Measurements from ENCODE around the gene SYCN.
"Not testable (repeated sequence)": the region's sequence is repeated elsewhere in the genome, so short reads cannot be mapped to it uniquely, and the experiment has no call there.

Gene SYCN

GRCh38 chr19:39244410-39245100, 40.5 kb upstream of the SYCN start, which contains the start of gene IFNL3:
IFNL3 (minus strand) TSS chr19:39245006; CDS start chr19:39244967, 39 bp downstream.
- H3K36me3 ChIP-seq (ENCODE audit: control insufficient read depth in 2 of 2, insufficient read depth in 2 of 2, low read length in 2 of 2); H3K9me3 ChIP-seq (ENCODE audit: control insufficient read depth in 2 of 2, low read length in 2 of 2); H3K27ac ChIP-seq (ENCODE audit: low read length); H3K4me1 ChIP-seq (ENCODE audit: control insufficient read depth, insufficient read depth, low read length); H3K4me3 ChIP-seq (ENCODE audit: low read length in 2 of 2); H3K9ac ChIP-seq (ENCODE audit: low read length in 2 of 2): not testable (repeated sequence)
- peaks cover 25% of the 10 kb centered on the region in 2 donors for H3K27me3 ChIP-seq (ENCODE audit: control insufficient read depth in 1 of 2, insufficient read depth in 2 of 2, low read length in 2 of 2)

GRCh38 chr19:39243741-39244140, 39.7 kb upstream of the SYCN start:
- H3K27me3 ChIP-seq (ENCODE audit: control insufficient read depth in 1 of 2, insufficient read depth in 2 of 2, low read length in 2 of 2) = peaks cover 19 to 21% of the 10 kb centered on the region in 2 donors

GRCh38 chr19:39240421-39240820, 36.4 kb upstream of the SYCN start:
- H3K36me3 ChIP-seq (ENCODE audit: control insufficient read depth in 2 of 2, insufficient read depth in 2 of 2, low read length in 2 of 2) = no peaks in the 10 kb centered on the region
- no peaks in the 10 kb centered on the region for H3K4me1 ChIP-seq (ENCODE audit: control insufficient read depth, insufficient read depth, low read length)
- no peaks in the 10 kb centered on the region for H3K9me3 ChIP-seq (ENCODE audit: control insufficient read depth in 2 of 2, low read length in 2 of 2)
- no peak overlapping the region for H3K27ac ChIP-seq (ENCODE audit: low read length)
- H3K27me3 ChIP-seq (ENCODE audit: control insufficient read depth in 1 of 2, insufficient read depth in 2 of 2, low read length in 2 of 2) = peaks cover 6% of the 10 kb centered on the region in 2 donors
- H3K9ac ChIP-seq (ENCODE audit: low read length in 2 of 2) = no peak overlapping the region
- no peak overlapping the region for H3K4me3 ChIP-seq (ENCODE audit: low read length in 2 of 2)

More at GRCh38 chr19:39243741-39244140, 39.7 kb upstream of the SYCN start:
- not testable (repeated sequence) for H3K4me3 ChIP-seq (ENCODE audit: low read length in 2 of 2); H3K9ac ChIP-seq (ENCODE audit: low read length in 2 of 2); H3K4me1 ChIP-seq (ENCODE audit: control insufficient read depth, insufficient read depth, low read length); H3K36me3 ChIP-seq (ENCODE audit: control insufficient read depth in 2 of 2, insufficient read depth in 2 of 2, low read length in 2 of 2); H3K9me3 ChIP-seq (ENCODE audit: control insufficient read depth in 2 of 2, low read length in 2 of 2); H3K27ac ChIP-seq (ENCODE audit: low read length)

- Histone ChIP-seq H3K9me3 (ENCODE audit: control insufficient read depth in 2 of 2, low read length in 2 of 2) (no peaks in the 10 kb centered on the region), H3K4me1 (ENCODE audit: control insufficient read depth, insufficient read depth, low read length) (no peaks in the 10 kb centered on the region), H3K27ac (ENCODE audit: low read length) (no peak overlapping the region), H3K27me3 (ENCODE audit: control insufficient read depth in 1 of 2, insufficient read depth in 2 of 2, low read length in 2 of 2) (peaks cover 3 to 6% of the 10 kb centered on the region in 2 donors), H3K4me3 (ENCODE audit: low read length in 2 of 2) (no peak overlapping the region), H3K36me3 (ENCODE audit: control insufficient read depth in 2 of 2, insufficient read depth in 2 of 2, low read length in 2 of 2) (no peaks in the 10 kb centered on the region), H3K9ac (ENCODE audit: low read length in 2 of 2) (no peak overlapping the region)
Observed at GRCh38 chr19:39238944-39239343, 34.9 kb upstream of the SYCN start.

- H3K27me3 ChIP-seq (ENCODE audit: control insufficient read depth in 1 of 2, insufficient read depth in 2 of 2, low read length in 2 of 2) = peaks cover 3 to 6% of the 10 kb centered on the region in 2 donors
- H3K9ac ChIP-seq (ENCODE audit: low read length in 2 of 2) = no peak overlapping the region
Observed at GRCh38 chr19:39238209-39238608, 34.1 kb upstream of the SYCN start.

GRCh38 chr19:39237200-39238184, 33.4 kb upstream of the SYCN start:
- peaks cover 3 to 6% of the 10 kb centered on the region in 2 donors for H3K27me3 ChIP-seq (ENCODE audit: control insufficient read depth in 1 of 2, insufficient read depth in 2 of 2, low read length in 2 of 2)
- no peaks in the 10 kb centered on the region for H3K36me3 ChIP-seq (ENCODE audit: control insufficient read depth in 2 of 2, insufficient read depth in 2 of 2, low read length in 2 of 2)
- no peaks in the 10 kb centered on the region for H3K4me1 ChIP-seq (ENCODE audit: control insufficient read depth, insufficient read depth, low read length)
- H3K9ac ChIP-seq (ENCODE audit: low read length in 2 of 2) = no peak overlapping the region
- no peak overlapping the region for H3K27ac ChIP-seq (ENCODE audit: low read length)
- H3K9me3 ChIP-seq (ENCODE audit: control insufficient read depth in 2 of 2, low read length in 2 of 2) = no peaks in the 10 kb centered on the region
- no peak overlapping the region for H3K4me3 ChIP-seq (ENCODE audit: low read length in 2 of 2)

More at GRCh38 chr19:39238209-39238608, 34.1 kb upstream of the SYCN start:
- Histone ChIP-seq H3K9me3 (ENCODE audit: control insufficient read depth in 2 of 2, low read length in 2 of 2) (no peaks in the 10 kb centered on the region), H3K36me3 (ENCODE audit: control insufficient read depth in 2 of 2, insufficient read depth in 2 of 2, low read length in 2 of 2) (no peaks in the 10 kb centered on the region), H3K27ac (ENCODE audit: low read length) (no peak overlapping the region), H3K4me1 (ENCODE audit: control insufficient read depth, insufficient read depth, low read length) (no peaks in the 10 kb centered on the region), H3K4me3 (ENCODE audit: low read length in 2 of 2) (no peak overlapping the region)

GRCh38 chr19:39236527-39236926, 32.5 kb upstream of the SYCN start:
- Histone ChIP-seq H3K36me3 (ENCODE audit: control insufficient read depth in 2 of 2, insufficient read depth in 2 of 2, low read length in 2 of 2) (no peaks in the 10 kb centered on the region), H3K4me1 (ENCODE audit: control insufficient read depth, insufficient read depth, low read length) (no peaks in the 10 kb centered on the region), H3K27ac (ENCODE audit: low read length) (no peak overlapping the region), H3K27me3 (ENCODE audit: control insufficient read depth in 1 of 2, insufficient read depth in 2 of 2, low read length in 2 of 2) (peaks cover 3 to 6% of the 10 kb centered on the region in 2 donors), H3K9me3 (ENCODE audit: control insufficient read depth in 2 of 2, low read length in 2 of 2) (no peaks in the 10 kb centered on the region), H3K4me3 (ENCODE audit: low read length in 2 of 2) (no peak overlapping the region), H3K9ac (ENCODE audit: low read length in 2 of 2) (no peak overlapping the region)

GRCh38 chr19:39232708-39233107, 28.6 kb upstream of the SYCN start:
- H3K4me1 ChIP-seq (ENCODE audit: control insufficient read depth, insufficient read depth, low read length) = no peaks in the 10 kb centered on the region
- no peak overlapping the region for H3K9ac ChIP-seq (ENCODE audit: low read length in 2 of 2)
- no peak overlapping the region for H3K4me3 ChIP-seq (ENCODE audit: low read length in 2 of 2)
- no peaks in the 10 kb centered on the region for H3K36me3 ChIP-seq (ENCODE audit: control insufficient read depth in 2 of 2, insufficient read depth in 2 of 2, low read length in 2 of 2)
- no peak overlapping the region for H3K27ac ChIP-seq (ENCODE audit: low read length)
- H3K27me3 ChIP-seq (ENCODE audit: control insufficient read depth in 1 of 2, insufficient read depth in 2 of 2, low read length in 2 of 2) = peaks cover 0 to 2% of the 10 kb centered on the region in 2 donors
- H3K9me3 ChIP-seq (ENCODE audit: control insufficient read depth in 2 of 2, low read length in 2 of 2) = peaks cover 0 to 4% of the 10 kb centered on the region in 2 donors

- H3K36me3 ChIP-seq (ENCODE audit: control insufficient read depth in 2 of 2, insufficient read depth in 2 of 2, low read length in 2 of 2) = no peaks in the 10 kb centered on the region
Observed at GRCh38 chr19:39230096-39230764, 26.2 kb upstream of the SYCN start.

GRCh38 chr19:39224910-39225309, 20.8 kb upstream of the SYCN start:
- Histone ChIP-seq H3K4me1 (ENCODE audit: control insufficient read depth, insufficient read depth, low read length) (no peaks in the 10 kb centered on the region), H3K36me3 (ENCODE audit: control insufficient read depth in 2 of 2, insufficient read depth in 2 of 2, low read length in 2 of 2) (no peaks in the 10 kb centered on the region), H3K9me3 (ENCODE audit: control insufficient read depth in 2 of 2, low read length in 2 of 2) (no peaks in the 10 kb centered on the region), H3K9ac (ENCODE audit: low read length in 2 of 2) (no peak overlapping the region), H3K27me3 (ENCODE audit: control insufficient read depth in 1 of 2, insufficient read depth in 2 of 2, low read length in 2 of 2) (peaks cover 5 to 10% of the 10 kb centered on the region in 2 donors), H3K4me3 (ENCODE audit: low read length in 2 of 2) (no peak overlapping the region), H3K27ac (ENCODE audit: low read length) (no peak overlapping the region)

More at GRCh38 chr19:39230096-39230764, 26.2 kb upstream of the SYCN start:
- H3K9ac ChIP-seq (ENCODE audit: low read length in 2 of 2) = no peak overlapping the region
- H3K27me3 ChIP-seq (ENCODE audit: control insufficient read depth in 1 of 2, insufficient read depth in 2 of 2, low read length in 2 of 2) = no peaks in the 10 kb centered on the region
- no peak overlapping the region for H3K4me3 ChIP-seq (ENCODE audit: low read length in 2 of 2)
- no peak overlapping the region for H3K27ac ChIP-seq (ENCODE audit: low read length)
- peaks cover 0 to 4% of the 10 kb centered on the region in 2 donors for H3K9me3 ChIP-seq (ENCODE audit: control insufficient read depth in 2 of 2, low read length in 2 of 2)
- H3K4me1 ChIP-seq (ENCODE audit: control insufficient read depth, insufficient read depth, low read length) = no peaks in the 10 kb centered on the region
